ENCODE measurements around the gene EDEM2. TPM values are rescaled to one million over a fixed set of nuclear protein-coding genes. Genes with fewer than 3 reads are reported as not detected.

The EDEM2 gene
- total and polyA plus RNA-seq, 2 of the 13 experiments (the other 11 are each of a cell fraction or from before 2014, with no cell fraction given): 33.1 to 46.9 TPM

DNA sequence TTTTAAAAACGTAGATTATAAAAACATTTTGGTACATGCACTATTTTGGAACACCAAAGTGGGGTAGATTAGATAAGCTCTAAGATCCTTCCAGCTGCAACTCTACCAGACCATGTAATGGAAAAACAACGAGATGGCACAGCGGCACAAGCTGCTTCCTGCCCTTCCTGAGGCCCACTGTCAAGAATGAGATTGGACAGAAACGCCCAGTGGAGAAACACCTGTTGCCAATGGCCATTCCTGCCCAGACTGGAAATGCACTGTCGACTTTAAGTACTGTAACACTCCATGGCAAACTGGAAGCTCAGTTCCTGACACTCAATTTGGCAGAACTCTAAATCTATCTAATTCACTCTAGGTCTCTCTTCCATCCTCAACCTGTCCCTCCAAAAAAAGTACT lies 21.4 kb downstream of the EDEM2 start (continued):
- TF ChIP-seq RFX5 (IDR thresholded peaks at IDR 0.05; ENCODE audit: low read depth, low read length) (no peak), NCOR1 (IDR thresholded peaks at IDR 0.05; ENCODE audit: borderline replicate concordance, low read length) (no peak), ZSCAN30 (CRISPR knock-in tag; IDR thresholded peaks at IDR 0.05) (no peak), XBP1 (CRISPR knock-in tag; IDR thresholded peaks at IDR 0.05) (no peak), SP4 (CRISPR knock-in tag; IDR thresholded peaks at IDR 0.05) (no peak), ZNF703 (CRISPR knock-in tag; IDR thresholded peaks at IDR 0.05; ENCODE audit: borderline replicate concordance) (no peak), SAP130 (CRISPR knock-in tag; IDR thresholded peaks at IDR 0.05; ENCODE audit: low read depth) (no peak)

DNA sequence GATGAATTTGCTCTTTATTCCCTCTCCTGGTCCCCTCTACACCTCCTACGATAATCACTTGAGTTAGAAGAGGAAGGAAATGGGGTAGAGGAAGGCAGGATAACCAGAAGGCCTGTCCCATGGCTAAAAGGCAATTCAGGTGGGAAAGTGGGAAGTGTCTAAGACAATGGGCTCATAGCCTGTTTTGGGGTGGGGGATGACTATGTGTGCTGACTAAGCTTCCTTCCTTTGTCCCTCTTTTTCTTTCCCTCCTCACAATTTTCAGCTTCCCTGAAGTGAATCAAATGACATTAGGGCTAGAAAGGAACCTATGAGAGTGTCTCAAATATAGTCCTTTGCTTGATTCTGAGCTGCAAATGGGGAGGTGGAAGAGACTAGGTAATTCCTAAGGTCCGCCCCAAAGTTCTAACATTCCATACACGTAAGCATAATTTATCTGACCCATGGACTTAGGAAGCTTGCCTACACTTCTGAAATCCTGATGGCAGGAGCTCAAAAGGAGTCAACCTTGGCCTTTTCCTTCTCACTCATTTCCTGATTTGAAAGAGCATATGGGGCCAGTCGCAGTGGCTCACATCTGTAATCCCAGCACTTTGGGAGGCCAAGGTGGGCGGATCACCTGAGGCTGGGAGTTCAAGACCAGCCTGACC lies 24.3 kb downstream of the EDEM2 start:
- Histone ChIP-seq H3K27me3 (ENCODE audit: control insufficient read depth in 1 of 2, insufficient read depth in 2 of 2, low read length in 2 of 2) (no peaks in the 10 kb centered on the region), H3K27ac (ENCODE audit: extremely low read length, insufficient read depth, low read length) (no peak overlapping the region), H3K79me2 (ENCODE audit: insufficient read depth, low read length) (no peaks in the 10 kb centered on the region), H3K9me3 (ENCODE audit: low read length) (no peaks in the 10 kb centered on the region), H3K4me3 (replicated peaks in 1 of 3; ENCODE audit: insufficient read depth in 1 of 3, low read depth in 2 of 3, low read length in 3 of 3) (no peak overlapping the region), H3K4me1 (ENCODE audit: insufficient read depth, low read length) (no peaks in the 10 kb centered on the region), H2AFZ (ENCODE audit: low read length) (no peak overlapping the region), H3K4me2 (ENCODE audit: low read depth, low read length) (no peak overlapping the region), H3K9ac (ENCODE audit: insufficient read depth, low read depth, low read length) (no peak overlapping the region), H4K20me1 (ENCODE audit: insufficient read depth, low read length) (no peaks in the 10 kb centered on the region), H3K36me3 (replicated peaks in 1 of 2; ENCODE audit: control insufficient read depth in 1 of 2, insufficient read depth in 2 of 2, low read length in 2 of 2) (peaks cover 12 to 43% of the 10 kb centered on the region in 2 experiments)
- no peak for DNase-seq (ENCODE audit: low spot score)
- TF ChIP-seq ADNP (CRISPR knock-in tag; IDR thresholded peaks at IDR 0.05) (no peak), ZNF75D (CRISPR knock-in tag; IDR thresholded peaks at IDR 0.05; ENCODE audit: borderline replicate concordance) (0 out of 2 replicates have a peak, but pooled peaks have one; percentile 29)
- no peak for ATAC-seq
- FAIRE-seq: no peak
- intact Hi-C loops (cut with micrococcal nuclease; ENCODE audit: unreplicated experiment) (no loop called here), in situ Hi-C loops (cut with HindIII; ENCODE audit: extremely low pct_ligation_motif_present, low pct_unique_long_range_greater_than_20kb) (no loop called here)
- ChIA-PET POLR2A (no interaction called here), CTCF (ENCODE audit: low intra/inter-chr PET ratio, low total read pairs) (no interaction called here)
- WGBS (ENCODE audit: low lambda C conversion rate): 94% methylated on average over 5 of the region's 5 CpGs
- BruUV-seq (replicated peaks): no TSS peak

Data from HepG2 (cell line).